Stomach (tissue), 4 donors: Measurements from ENCODE around the gene STAT5B.

Experiments
- POLR2AphosphoS5 ChIP-seq, 3 donors: sonication (generic); formaldehyde crosslinking; IDR thresholded peaks; one replicate each; pipeline ENCODE4 v1.6.1; 2016; ENCODE audit warnings: antibody characterized with exemption in 3 of 3
- TF ChIP-seq, protein P1 (sequence below), 7 experiments: fragments of 450-650 bp in 4 of 7; fragments of 200-600 bp in 3 of 7; sonication (generic) in 3 of 7; IDR thresholded peaks; one replicate each; pipeline ENCODE4 v1.5.1; 2016 to 2019; ENCODE audit warnings: antibody characterized with exemption in 7 of 7, control low read depth in 2 of 7, mild to moderate bottlenecking in 1 of 7

DNA sequence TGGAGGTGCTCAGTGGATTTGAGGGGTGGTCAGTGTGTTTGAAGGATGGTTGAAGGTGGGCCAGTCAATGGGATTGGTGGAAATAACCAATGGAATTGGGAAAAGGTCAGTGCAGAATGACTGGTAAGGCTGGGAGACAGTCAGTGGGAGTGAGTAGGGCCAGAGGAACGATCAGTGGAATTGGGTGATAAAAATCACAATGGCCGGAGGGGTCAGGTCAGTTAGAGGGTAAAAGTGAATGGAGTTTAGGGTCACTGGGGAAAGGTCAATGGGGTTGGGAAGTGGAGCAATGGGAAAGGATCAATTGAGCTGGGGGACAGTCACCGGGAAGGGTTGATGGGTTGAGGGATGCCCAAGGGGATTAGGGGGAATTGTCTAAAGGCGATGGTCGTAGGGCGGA lies 110.4 kb downstream of the STAT5B start:
- TF ChIP-seq, protein P1, sequence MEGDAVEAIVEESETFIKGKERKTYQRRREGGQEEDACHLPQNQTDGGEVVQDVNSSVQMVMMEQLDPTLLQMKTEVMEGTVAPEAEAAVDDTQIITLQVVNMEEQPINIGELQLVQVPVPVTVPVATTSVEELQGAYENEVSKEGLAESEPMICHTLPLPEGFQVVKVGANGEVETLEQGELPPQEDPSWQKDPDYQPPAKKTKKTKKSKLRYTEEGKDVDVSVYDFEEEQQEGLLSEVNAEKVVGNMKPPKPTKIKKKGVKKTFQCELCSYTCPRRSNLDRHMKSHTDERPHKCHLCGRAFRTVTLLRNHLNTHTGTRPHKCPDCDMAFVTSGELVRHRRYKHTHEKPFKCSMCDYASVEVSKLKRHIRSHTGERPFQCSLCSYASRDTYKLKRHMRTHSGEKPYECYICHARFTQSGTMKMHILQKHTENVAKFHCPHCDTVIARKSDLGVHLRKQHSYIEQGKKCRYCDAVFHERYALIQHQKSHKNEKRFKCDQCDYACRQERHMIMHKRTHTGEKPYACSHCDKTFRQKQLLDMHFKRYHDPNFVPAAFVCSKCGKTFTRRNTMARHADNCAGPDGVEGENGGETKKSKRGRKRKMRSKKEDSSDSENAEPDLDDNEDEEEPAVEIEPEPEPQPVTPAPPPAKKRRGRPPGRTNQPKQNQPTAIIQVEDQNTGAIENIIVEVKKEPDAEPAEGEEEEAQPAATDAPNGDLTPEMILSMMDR (IDR thresholded peaks at IDR 0.05), result no peak
- TF ChIP-seq POLR2AphosphoS5 (IDR thresholded peaks at IDR 0.05), result no peak
